Activated naive CD4-positive, alpha-beta T cell treated with Interleukin-2 at 50 U/mL for 16 hours (primary cell): ENCODE measurements around the gene RIOK3.
"Not testable (repeated sequence)": the region's sequence is repeated elsewhere in the genome, so short reads cannot be mapped to it uniquely, and the experiment has no call there.

Experiments used
- DNase-seq: peaks from one replicate; pipeline ENCODE4 v3.0.0-alpha.2; 2020

RIOK3 gene, protein sequence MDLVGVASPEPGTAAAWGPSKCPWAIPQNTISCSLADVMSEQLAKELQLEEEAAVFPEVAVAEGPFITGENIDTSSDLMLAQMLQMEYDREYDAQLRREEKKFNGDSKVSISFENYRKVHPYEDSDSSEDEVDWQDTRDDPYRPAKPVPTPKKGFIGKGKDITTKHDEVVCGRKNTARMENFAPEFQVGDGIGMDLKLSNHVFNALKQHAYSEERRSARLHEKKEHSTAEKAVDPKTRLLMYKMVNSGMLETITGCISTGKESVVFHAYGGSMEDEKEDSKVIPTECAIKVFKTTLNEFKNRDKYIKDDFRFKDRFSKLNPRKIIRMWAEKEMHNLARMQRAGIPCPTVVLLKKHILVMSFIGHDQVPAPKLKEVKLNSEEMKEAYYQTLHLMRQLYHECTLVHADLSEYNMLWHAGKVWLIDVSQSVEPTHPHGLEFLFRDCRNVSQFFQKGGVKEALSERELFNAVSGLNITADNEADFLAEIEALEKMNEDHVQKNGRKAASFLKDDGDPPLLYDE

DNA sequence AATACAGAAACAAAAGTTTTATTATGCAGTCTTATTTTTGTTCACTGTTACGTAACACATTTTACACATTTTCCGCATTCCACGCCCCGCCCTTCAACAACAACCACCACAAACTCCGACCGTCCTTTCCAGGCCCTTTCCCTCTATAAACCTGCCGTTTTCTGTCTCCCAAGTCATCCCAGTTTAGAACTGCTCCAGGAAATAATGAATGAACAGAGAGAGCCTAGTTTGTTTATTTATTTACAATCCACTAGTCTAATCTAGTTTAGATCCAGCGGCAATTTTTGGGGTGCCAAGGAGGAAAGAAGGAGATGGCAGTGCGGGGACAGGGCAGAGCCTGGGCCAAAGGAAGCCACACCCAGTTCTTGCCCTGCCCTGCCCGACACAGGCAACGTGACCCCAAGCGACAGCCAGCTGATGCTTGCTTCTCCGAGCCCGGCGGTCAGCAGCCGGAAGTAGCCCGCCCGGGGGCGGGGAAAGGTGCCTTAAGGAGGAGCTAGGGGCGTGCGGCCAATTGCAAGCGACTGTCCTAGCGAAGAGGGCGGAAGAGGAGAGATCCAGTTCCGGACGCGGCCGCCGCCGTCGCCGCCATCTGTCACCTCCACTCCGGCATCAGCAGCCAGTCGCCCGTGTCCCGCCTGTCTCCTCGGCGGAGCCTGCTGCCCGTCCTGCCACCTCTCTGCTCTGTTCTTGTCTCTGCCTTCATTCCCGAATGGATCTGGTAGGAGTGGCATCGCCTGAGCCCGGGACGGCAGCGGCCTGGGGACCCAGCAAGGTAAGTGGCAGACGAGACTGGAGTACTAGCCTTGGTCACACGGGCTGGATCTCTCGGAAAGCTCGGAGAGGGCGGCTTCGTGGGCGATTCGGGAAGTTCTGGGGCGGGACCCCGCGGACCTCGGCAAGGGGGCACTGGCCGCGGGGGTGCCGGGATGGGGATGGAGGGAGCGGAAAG lies at the start of gene RIOK3:
TSS of gene RIOK3 (plus strand) at position 560 of the 952 bp plus-strand sequence. CDS start at position 713, 153 bp downstream.
- peak; percentile 92 for DNase-seq

GRCh38 chr18:23403310-23403709 lies 49.8 kb upstream of the RIOK3 start:
- no peak for DNase-seq

DNA sequence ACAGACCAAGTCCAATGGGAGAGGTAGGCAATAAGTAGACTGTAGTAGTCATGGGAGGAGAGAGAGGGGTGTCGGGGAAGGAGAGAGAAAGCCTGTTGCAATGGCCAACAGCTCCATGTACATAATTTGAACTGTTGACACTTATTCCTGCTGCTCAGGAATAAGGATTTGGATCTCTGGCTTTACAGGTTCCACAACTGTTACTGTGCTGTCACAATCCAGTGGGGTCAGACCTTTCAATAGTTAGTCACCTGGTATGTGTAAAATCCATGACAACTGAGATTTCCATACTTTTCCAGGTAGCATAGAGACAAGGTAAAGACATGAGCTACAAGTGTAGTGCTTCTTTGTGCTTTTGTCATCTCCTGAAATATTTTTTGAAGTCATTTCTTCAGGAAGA lies 47.5 kb upstream of the RIOK3 start:
- DNase-seq, result no peak

- DNase-seq, result no peak
Measured at GRCh38 chr18:23406271-23406787, 46.8 kb upstream of the RIOK3 start.

DNA sequence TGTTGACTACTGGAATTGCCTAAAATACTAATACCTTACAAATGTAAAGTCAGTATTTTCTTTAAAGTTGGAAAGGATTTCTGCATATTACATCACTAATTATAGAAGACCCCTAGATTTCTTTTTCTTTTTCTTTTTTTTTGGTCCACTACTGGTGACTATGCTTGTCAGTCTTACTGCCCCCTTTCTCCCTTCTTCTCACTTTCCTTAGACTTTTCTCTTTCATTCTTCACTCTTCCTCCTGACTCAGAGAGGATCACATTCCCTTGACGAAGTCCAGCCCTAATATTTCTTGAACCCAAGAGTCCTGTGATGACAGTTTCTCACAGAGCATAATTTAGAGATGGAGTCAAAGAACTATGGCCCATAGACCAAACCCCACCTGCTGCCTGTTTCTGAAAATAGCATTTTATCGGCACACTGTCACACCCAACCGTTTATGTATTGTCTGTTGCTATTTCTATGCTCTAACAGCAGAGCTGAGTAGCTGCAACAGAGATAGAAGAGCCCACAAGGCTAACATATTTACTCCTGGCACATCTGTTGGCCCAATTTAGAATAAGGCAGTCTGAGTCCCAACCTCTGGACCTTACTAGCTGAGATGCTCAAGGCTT lies 40.6 kb upstream of the RIOK3 start:
- DNase-seq, result no peak

DNA sequence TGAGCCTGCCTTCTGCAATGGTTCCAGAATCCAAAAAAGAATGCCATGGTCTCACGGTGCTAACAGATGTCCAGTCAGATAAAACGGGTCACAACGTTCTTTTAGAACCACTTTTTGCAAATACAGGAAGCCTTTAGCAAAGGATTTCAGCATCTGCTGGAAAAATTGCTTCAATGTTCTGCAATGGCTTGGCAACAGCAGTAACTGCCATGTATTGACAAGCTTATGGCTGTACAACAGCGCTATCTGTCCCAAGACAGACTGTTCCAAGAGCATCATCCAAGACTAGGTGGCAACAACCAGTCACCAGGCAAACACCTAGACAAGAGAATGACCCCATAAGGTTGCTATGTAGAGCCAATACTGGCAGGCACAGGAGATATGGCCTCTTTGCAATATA lies 37.6 kb upstream of the RIOK3 start:
- DNase-seq, result no peak

DNA sequence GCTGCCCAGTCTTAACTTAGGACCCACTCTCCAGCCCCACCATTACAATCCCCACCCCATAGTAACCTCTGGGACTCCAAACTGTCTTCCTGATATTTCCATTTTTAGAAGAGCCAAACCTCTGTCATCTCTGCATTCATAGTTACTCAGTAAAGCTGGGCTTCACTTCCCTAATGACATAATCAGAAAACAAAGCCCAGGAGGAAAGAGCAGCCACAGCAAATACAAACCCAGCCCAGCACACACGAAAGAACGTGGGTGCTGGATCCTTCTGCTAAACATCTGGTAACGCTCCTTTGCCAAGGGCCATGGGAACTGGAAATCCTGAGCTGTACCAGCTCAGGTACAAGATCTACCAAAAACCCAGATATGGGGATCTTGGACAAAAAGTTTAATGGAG lies 36.8 kb upstream of the RIOK3 start:
- no peak for DNase-seq

- no peak for DNase-seq
Measured at GRCh38 chr18:23421277-23421676, 31.8 kb upstream of the RIOK3 start.

DNA sequence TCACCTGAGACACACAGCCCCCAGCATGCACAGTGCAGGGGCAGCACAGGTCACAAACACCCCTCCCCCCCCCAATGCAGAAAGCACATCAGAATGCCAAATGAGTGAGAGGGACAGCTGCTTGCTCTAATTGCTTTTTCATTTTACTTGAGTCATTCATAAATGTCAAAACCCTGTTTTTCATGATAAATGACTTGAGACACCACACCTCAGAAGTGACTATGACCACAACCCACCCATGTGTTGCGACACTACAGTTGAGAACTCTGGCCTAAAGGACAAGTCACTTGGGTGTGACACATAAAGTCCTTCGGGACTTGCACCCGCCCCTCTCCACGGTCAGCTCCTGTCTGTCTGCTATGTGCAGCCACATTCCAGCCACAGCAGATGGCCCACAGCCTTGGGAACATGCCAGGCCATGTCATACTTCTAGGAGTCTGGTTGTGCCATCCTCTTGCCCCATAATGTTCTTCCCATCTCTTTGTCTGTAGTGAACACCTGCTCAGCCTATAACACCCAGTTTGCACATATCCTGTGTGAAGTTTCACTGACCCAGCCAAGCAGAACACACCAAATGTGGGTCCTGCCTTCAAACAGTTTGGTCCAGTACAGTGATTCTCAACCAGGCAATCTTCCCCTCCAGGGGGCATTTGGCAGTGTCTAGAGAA lies 30.2 kb upstream of the RIOK3 start:
- DNase-seq, result no peak

DNA sequence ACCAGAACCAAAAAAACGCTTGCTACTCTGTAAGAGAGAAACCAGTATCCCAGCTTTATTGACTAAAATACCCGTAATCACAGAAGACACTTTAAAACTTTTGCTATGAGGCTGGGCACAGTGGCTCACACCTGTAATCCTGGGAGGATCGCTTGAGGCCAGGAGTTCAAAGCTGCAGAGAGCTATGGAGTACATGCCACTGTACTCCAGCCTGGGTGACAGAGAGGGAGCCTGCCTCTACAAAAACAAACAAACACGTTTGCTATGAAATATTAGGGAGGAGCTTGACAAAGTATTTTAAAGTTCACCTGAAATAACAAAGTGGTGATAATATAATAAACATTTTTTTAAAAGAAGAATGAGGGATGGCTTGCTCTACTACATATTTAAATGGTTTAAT lies 28.5 kb upstream of the RIOK3 start:
- DNase-seq, result no peak

GRCh38 chr18:23428821-23429220 lies 24.3 kb upstream of the RIOK3 start:
- no peak for DNase-seq

DNA sequence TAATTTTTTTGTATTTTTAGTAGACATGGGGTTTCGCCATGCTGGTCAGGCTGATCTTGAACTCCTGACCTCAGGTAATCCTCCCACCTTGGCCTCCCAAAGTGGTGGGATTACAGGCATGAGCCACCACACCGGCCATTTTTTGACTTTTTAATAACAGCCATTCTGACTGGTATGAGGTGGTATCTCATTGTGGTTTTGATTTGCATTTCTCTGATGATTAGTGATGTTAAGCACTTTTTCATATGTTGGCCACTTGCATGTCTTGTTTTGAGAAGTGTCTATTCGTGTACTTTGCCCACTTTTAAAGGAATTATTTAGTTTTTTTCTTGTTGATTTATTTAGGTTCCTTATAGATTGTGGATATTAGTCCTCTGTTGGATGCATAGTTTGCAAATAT lies 23.5 kb upstream of the RIOK3 start:
- not testable (repeated sequence) for DNase-seq

GRCh38 chr18:23433360-23433759 lies 19.7 kb upstream of the RIOK3 start:
- no peak for DNase-seq

DNA sequence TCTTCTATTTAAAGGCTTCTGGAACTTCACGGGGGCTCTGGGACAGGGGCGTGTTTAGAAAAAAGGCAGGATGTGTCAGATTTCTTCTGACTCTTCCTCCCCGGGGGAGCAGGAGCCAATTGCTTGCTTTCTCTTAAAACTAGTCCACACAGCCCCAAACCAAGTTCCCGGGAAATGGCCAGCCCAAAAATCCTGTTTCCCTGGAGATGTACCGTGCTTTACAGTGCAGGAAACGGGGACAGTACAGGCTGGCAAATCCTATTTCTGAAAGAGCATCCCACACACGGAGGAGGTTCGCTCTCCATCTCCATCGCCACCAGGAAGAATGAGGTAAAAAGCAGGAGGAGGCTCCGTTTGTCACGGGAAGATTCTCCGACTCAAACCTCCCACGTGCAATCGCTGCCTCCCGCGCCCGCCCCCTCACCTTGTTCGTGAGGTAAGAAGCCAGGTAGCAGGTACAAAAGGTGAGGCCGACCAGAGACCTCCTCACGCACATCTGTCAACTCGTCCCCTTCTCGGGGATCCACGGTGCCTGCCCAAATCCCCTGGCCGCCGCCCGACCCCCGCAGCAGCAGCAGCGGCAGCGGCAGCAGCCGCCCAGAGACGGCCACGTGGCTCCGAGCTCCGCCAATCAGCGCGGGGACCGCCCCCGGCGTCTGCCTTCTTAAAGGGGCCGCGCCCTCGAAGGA lies 15.6 kb upstream of the RIOK3 start:
- DNase-seq, result peak; percentile 85

GRCh38 chr18:23438046-23438377 lies 15.1 kb upstream of the RIOK3 start:
- DNase-seq, result no peak

- DNase-seq, result no peak
Measured at GRCh38 chr18:23438608-23439366, 14.3 kb upstream of the RIOK3 start.

- no peak for DNase-seq
Measured at GRCh38 chr18:23440131-23440530, 13.0 kb upstream of the RIOK3 start.

GRCh38 chr18:23442958-23443357 lies 10.1 kb upstream of the RIOK3 start:
- DNase-seq, result no peak

GRCh38 chr18:23448291-23448690 lies 4.8 kb upstream of the RIOK3 start:
- DNase-seq, result no peak

- DNase-seq, result no peak
Measured at GRCh38 chr18:23450022-23450421, 3.1 kb upstream of the RIOK3 start.

GRCh38 chr18:23451011-23451410 lies 2.1 kb upstream of the RIOK3 start:
- DNase-seq, result no peak
